ENCODE measurements around the gene KCTD17. TPM values are rescaled to one million over a fixed set of nuclear protein-coding genes. Genes with fewer than 3 reads are reported as not detected.

KCTD17 gene
- total RNA-seq, 1 experiment from 2014 or later: 29.5 TPM

- Histone ChIP-seq H3K4me2 (no peak overlapping the region), H3K4me1 (replicated peaks; ENCODE audit: insufficient read depth) (0 out of 2 replicates have a peak, but pooled peaks cover 7% of the 10 kb centered on the region), H3K27me3 (ENCODE audit: insufficient read depth, low read depth) (peaks cover 24% of the 10 kb centered on the region), H2AFZ (no peak overlapping the region), H3K79me2 (ENCODE audit: low read depth) (no peaks in the 10 kb centered on the region), H3F3A (ENCODE audit: insufficient read depth, low read depth) (no peaks in the 10 kb centered on the region), H3K9me2 (ENCODE audit: insufficient read depth) (no peaks in the 10 kb centered on the region), H3K9me3 (ENCODE audit: insufficient read depth, low read depth) (no peaks in the 10 kb centered on the region), H4K20me1 (ENCODE audit: insufficient read depth) (no peaks in the 10 kb centered on the region), H3K36me3 (ENCODE audit: low read depth) (no peaks in the 10 kb centered on the region), H3K27ac (no peak overlapping the region), H3K4me3 (no peak overlapping the region)
- no peak for DNase-seq
- ChIA-PET CTCF (no interaction called here), POLR2A (ENCODE audit: unreplicated experiment) (no interaction called here)
- BruUV-seq (replicated peaks): no TSS peak
- TF ChIP-seq CTCF (conservative IDR thresholded peaks at IDR 0.05): no peak
- TF ChIP-seq EZH2 (IDR thresholded peaks at IDR 0.05; ENCODE audit: low read depth): no peak
- intact Hi-C loops (cut with micrococcal nuclease; ENCODE audit: unreplicated experiment): no loop called here
These were observed 37.9 kb downstream of the KCTD17 start for GRCh38 chr22:37089434-37089833.

- ChIA-PET POLR2A (ENCODE audit: unreplicated experiment) (no interaction called here), CTCF (interaction anchor here (0.6 kb wide), 1 partner anchor 183 kb away, joined by 3 read pairs; no protein-coding TSS in a partner anchor)
- Histone ChIP-seq H3K4me2 (no peak overlapping the region), H3K9me2 (ENCODE audit: insufficient read depth) (no peaks in the 10 kb centered on the region), H3K4me1 (replicated peaks; ENCODE audit: insufficient read depth) (0 out of 2 replicates have a peak, but pooled peaks cover 7% of the 10 kb centered on the region), H3F3A (ENCODE audit: insufficient read depth, low read depth) (no peaks in the 10 kb centered on the region), H3K79me2 (ENCODE audit: low read depth) (no peaks in the 10 kb centered on the region), H3K36me3 (ENCODE audit: low read depth) (no peaks in the 10 kb centered on the region), H4K20me1 (ENCODE audit: insufficient read depth) (no peaks in the 10 kb centered on the region), H3K27me3 (ENCODE audit: insufficient read depth, low read depth) (peaks cover 36% of the 10 kb centered on the region), H2AFZ (no peak overlapping the region), H3K9me3 (ENCODE audit: insufficient read depth, low read depth) (no peaks in the 10 kb centered on the region), H3K27ac (no peak overlapping the region), H3K4me3 (no peak overlapping the region)
- DNase-seq: no peak
- TF ChIP-seq EZH2 (IDR thresholded peaks at IDR 0.05; ENCODE audit: low read depth): no peak
- no peak for TF ChIP-seq CTCF (conservative IDR thresholded peaks at IDR 0.05)
- intact Hi-C loops (cut with micrococcal nuclease; ENCODE audit: unreplicated experiment): no loop called here
- BruUV-seq (replicated peaks): no TSS peak
These were observed 39.6 kb downstream of the KCTD17 start for GRCh38 chr22:37090920-37091695.

GRCh38 chr22:37091994-37092393 is 40.5 kb downstream of the KCTD17 start:
- intact Hi-C loops (cut with micrococcal nuclease; ENCODE audit: unreplicated experiment): no loop called here
- H3K36me3 ChIP-seq (ENCODE audit: low read depth): no peaks in the 10 kb centered on the region
- no peak for TF ChIP-seq EZH2 (IDR thresholded peaks at IDR 0.05; ENCODE audit: low read depth)
- TF ChIP-seq CTCF (conservative IDR thresholded peaks at IDR 0.05): no peak
- no peaks in the 10 kb centered on the region for H3K9me3 ChIP-seq (ENCODE audit: insufficient read depth, low read depth)
- no peaks in the 10 kb centered on the region for H3K9me2 ChIP-seq (ENCODE audit: insufficient read depth)
- H3K79me2 ChIP-seq (ENCODE audit: low read depth): no peaks in the 10 kb centered on the region
- ChIA-PET CTCF (interaction anchor here (0.6 kb wide), 1 partner anchor 246 kb away, joined by 5 read pairs; no protein-coding TSS in a partner anchor), POLR2A (ENCODE audit: unreplicated experiment) (no interaction called here)
- BruUV-seq (replicated peaks): no TSS peak
- no peak for DNase-seq
- H4K20me1 ChIP-seq (ENCODE audit: insufficient read depth): no peaks in the 10 kb centered on the region
- no peak overlapping the region for H3K27ac ChIP-seq
- 0 out of 2 replicates have a peak, but pooled peaks cover 7% of the 10 kb centered on the region for H3K4me1 ChIP-seq (replicated peaks; ENCODE audit: insufficient read depth)
- H3K27me3 ChIP-seq (ENCODE audit: insufficient read depth, low read depth): peaks cover 45% of the 10 kb centered on the region
- no peak overlapping the region for H3K4me2 ChIP-seq
- H3F3A ChIP-seq (ENCODE audit: insufficient read depth, low read depth): no peaks in the 10 kb centered on the region
- H3K4me3 ChIP-seq: no peak overlapping the region
- no peak overlapping the region for H2AFZ ChIP-seq

All from PC-9 (cell line).